SK-N-MC (cell line): ENCODE results near the gene RPS27A.

Experiments used
- EZH2 ChIP-seq: fragments of 200-600 bp; sonication (generic); IDR thresholded peaks from one replicate; pipeline ENCODE4 v1.6.1; 2017; ENCODE audit warnings: antibody characterized with exemption
- POLR2AphosphoS5 ChIP-seq: IDR thresholded peaks from 2 replicates; pipeline ENCODE4 v1.6.1; 2012; ENCODE audit warnings: mild to moderate bottlenecking, low read depth, low read length, borderline replicate concordance

GRCh38 chr2:55224761-55225261 is 7.7 kb upstream of the RPS27A start:
- TF ChIP-seq POLR2AphosphoS5 (no peak), EZH2 (no peak)
